GM13977 (cell line): Measurements from ENCODE around the gene NTN1.

Experiments used
- DNase-seq: peaks from one replicate; pipeline ENCODE4 v3.0.0; 2012; ENCODE audit warnings: low spot score
- CTCF ChIP-seq: IDR thresholded peaks from 2 replicates; pipeline ENCODE4 v1.5.1; 2012; ENCODE audit warnings: mild to moderate bottlenecking, control low read depth; ENCODE audit not compliant: insufficient read depth; ENCODE audit errors: extremely low read depth, missing control alignments
- in situ Hi-C: fragments of 300-500 bp; cut with MboI; formaldehyde crosslinking; loops from one replicate; pipeline ENCODE4 v1.12.0; 2022; ENCODE audit warnings: low sequenced_read_pairs, low pct_unique_long_range_greater_than_20kb, mixed read lengths, inconsistent platforms; ENCODE audit not compliant: unreplicated experiment

The NTN1 gene

GRCh38 chr17:9187828-9188227 is 166.5 kb downstream of the NTN1 start:
- no peak for TF ChIP-seq CTCF
- no peak for DNase-seq
- in situ Hi-C loops, result no loop called here

- no peak for DNase-seq
- in situ Hi-C loops, result no loop called here
- TF ChIP-seq CTCF, result no peak
These were observed 167.1 kb downstream of the NTN1 start for GRCh38 chr17:9188367-9188766.

- in situ Hi-C loops, result no loop called here
- DNase-seq, result no peak
- TF ChIP-seq CTCF, result no peak
These were observed 168.6 kb downstream of the NTN1 start for GRCh38 chr17:9189870-9190269.

GRCh38 chr17:9192010-9192409 is 170.7 kb downstream of the NTN1 start:
- TF ChIP-seq CTCF, result no peak
- no peak for DNase-seq
- in situ Hi-C loops, result no loop called here

- in situ Hi-C loops, result no loop called here
- DNase-seq, result no peak
- no peak for TF ChIP-seq CTCF
These were observed 174.1 kb downstream of the NTN1 start for GRCh38 chr17:9195411-9195810.

GRCh38 chr17:9195961-9196670 is 174.8 kb downstream of the NTN1 start:
- in situ Hi-C loops, result no loop called here
- no peak for TF ChIP-seq CTCF
- no peak for DNase-seq
